Suprapubic skin (tissue), 4 donors: ENCODE data around the gene PCIF1.
"Not testable (repeated sequence)": the region's sequence is repeated elsewhere in the genome, so short reads cannot be mapped to it uniquely, and the experiment has no call there.

ENCODE experiments used
- CTCF ChIP-seq, 2 donors: fragments of 200-600 bp in 1 of 2; fragments of 450-650 bp in 1 of 2; sonication (generic) in 1 of 2; IDR thresholded peaks; one replicate each; pipeline ENCODE4 v1.5.1; 2016 to 2019; ENCODE audit warnings: antibody characterized with exemption in 2 of 2, mild to moderate bottlenecking in 1 of 2, moderate library complexity in 1 of 2
- POLR2A ChIP-seq, 2 donors: fragments of 450-650 bp; IDR thresholded peaks; one replicate each; pipeline ENCODE4 v1.6.1; 2017; ENCODE audit warnings: antibody characterized with exemption in 2 of 2, mild to moderate bottlenecking in 2 of 2, moderate library complexity in 2 of 2
- POLR2AphosphoS5 ChIP-seq, 3 donors: sonication (generic); formaldehyde crosslinking; IDR thresholded peaks; one replicate each; pipeline ENCODE4 v1.6.1; 2017; ENCODE audit warnings: antibody characterized with exemption in 3 of 3

- not testable (repeated sequence) for TF ChIP-seq CTCF, POLR2A, POLR2AphosphoS5 (IDR thresholded peaks at IDR 0.05)
These were observed 21.8 kb downstream of the PCIF1 start for GRCh38 chr20:45956326-45956725.
